ENCODE results near the gene TRMT1.

DNA sequence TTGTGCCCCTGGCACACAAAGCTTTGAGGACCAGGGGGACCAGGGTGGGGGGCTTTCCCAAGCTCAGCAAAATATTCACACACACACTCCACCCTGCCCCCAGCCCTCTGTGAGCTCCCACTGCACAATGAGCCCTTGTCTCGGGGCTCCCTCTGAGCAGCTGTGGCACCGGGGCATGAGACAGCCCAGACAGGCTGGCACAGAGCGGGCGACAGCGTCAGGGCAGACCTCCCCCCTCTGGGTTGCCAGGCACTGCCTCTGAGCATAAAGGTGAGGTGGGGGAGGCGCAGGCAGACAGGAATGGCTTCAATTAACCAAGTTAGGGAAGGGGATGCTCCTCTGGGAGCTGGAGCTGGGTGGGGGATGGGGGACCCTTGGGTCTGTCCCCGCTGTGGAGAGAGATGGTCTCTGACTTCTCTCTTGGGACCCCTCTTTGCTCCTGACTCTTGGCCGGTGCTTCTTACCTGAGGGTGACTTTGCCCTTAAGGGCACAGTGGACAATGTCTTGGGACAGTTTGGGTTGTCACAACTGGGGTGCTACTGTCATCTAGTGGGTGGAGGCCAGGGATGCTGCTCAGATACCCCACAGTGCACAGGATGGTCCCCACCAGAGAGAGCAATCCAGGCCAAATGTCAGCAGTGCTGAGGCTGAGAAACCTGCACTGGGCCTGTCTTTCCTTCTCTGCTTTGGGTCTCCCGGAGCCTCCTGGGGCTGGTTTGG lies 44.2 kb downstream of the TRMT1 start:
- TF ChIP-seq, protein P1, sequence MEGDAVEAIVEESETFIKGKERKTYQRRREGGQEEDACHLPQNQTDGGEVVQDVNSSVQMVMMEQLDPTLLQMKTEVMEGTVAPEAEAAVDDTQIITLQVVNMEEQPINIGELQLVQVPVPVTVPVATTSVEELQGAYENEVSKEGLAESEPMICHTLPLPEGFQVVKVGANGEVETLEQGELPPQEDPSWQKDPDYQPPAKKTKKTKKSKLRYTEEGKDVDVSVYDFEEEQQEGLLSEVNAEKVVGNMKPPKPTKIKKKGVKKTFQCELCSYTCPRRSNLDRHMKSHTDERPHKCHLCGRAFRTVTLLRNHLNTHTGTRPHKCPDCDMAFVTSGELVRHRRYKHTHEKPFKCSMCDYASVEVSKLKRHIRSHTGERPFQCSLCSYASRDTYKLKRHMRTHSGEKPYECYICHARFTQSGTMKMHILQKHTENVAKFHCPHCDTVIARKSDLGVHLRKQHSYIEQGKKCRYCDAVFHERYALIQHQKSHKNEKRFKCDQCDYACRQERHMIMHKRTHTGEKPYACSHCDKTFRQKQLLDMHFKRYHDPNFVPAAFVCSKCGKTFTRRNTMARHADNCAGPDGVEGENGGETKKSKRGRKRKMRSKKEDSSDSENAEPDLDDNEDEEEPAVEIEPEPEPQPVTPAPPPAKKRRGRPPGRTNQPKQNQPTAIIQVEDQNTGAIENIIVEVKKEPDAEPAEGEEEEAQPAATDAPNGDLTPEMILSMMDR (IDR thresholded peaks at IDR 0.05) = no peak
- TF ChIP-seq, protein P2, sequence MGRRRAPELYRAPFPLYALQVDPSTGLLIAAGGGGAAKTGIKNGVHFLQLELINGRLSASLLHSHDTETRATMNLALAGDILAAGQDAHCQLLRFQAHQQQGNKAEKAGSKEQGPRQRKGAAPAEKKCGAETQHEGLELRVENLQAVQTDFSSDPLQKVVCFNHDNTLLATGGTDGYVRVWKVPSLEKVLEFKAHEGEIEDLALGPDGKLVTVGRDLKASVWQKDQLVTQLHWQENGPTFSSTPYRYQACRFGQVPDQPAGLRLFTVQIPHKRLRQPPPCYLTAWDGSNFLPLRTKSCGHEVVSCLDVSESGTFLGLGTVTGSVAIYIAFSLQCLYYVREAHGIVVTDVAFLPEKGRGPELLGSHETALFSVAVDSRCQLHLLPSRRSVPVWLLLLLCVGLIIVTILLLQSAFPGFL (CRISPR knock-in tag; IDR thresholded peaks at IDR 0.05; ENCODE audit: borderline replicate concordance) = no peak
- TF ChIP-seq NFE2L1 (CRISPR knock-in tag; IDR thresholded peaks at IDR 0.05) = no peak
- TF ChIP-seq, protein P3, sequence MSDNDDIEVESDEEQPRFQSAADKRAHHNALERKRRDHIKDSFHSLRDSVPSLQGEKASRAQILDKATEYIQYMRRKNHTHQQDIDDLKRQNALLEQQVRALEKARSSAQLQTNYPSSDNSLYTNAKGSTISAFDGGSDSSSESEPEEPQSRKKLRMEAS (CRISPR knock-in tag; IDR thresholded peaks at IDR 0.05) = no peak
- TF ChIP-seq, protein P4, sequence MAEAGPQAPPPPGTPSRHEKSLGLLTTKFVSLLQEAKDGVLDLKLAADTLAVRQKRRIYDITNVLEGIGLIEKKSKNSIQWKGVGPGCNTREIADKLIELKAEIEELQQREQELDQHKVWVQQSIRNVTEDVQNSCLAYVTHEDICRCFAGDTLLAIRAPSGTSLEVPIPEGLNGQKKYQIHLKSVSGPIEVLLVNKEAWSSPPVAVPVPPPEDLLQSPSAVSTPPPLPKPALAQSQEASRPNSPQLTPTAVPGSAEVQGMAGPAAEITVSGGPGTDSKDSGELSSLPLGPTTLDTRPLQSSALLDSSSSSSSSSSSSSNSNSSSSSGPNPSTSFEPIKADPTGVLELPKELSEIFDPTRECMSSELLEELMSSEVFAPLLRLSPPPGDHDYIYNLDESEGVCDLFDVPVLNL (CRISPR knock-in tag; IDR thresholded peaks at IDR 0.05; ENCODE audit: borderline replicate concordance, low read depth) = no peak
- TF ChIP-seq CREM (CRISPR knock-in tag; IDR thresholded peaks at IDR 0.05) = no peak
- TF ChIP-seq, protein P5, sequence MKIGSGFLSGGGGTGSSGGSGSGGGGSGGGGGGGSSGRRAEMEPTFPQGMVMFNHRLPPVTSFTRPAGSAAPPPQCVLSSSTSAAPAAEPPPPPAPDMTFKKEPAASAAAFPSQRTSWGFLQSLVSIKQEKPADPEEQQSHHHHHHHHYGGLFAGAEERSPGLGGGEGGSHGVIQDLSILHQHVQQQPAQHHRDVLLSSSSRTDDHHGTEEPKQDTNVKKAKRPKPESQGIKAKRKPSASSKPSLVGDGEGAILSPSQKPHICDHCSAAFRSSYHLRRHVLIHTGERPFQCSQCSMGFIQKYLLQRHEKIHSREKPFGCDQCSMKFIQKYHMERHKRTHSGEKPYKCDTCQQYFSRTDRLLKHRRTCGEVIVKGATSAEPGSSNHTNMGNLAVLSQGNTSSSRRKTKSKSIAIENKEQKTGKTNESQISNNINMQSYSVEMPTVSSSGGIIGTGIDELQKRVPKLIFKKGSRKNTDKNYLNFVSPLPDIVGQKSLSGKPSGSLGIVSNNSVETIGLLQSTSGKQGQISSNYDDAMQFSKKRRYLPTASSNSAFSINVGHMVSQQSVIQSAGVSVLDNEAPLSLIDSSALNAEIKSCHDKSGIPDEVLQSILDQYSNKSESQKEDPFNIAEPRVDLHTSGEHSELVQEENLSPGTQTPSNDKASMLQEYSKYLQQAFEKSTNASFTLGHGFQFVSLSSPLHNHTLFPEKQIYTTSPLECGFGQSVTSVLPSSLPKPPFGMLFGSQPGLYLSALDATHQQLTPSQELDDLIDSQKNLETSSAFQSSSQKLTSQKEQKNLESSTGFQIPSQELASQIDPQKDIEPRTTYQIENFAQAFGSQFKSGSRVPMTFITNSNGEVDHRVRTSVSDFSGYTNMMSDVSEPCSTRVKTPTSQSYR (CRISPR knock-in tag; IDR thresholded peaks at IDR 0.05) = no peak
- no peak for TF ChIP-seq SP1 (CRISPR knock-in tag; conservative IDR thresholded peaks at IDR 0.05)
- TF ChIP-seq JUN (CRISPR knock-in tag; IDR thresholded peaks at IDR 0.05) = no peak
- TF ChIP-seq, protein P6, sequence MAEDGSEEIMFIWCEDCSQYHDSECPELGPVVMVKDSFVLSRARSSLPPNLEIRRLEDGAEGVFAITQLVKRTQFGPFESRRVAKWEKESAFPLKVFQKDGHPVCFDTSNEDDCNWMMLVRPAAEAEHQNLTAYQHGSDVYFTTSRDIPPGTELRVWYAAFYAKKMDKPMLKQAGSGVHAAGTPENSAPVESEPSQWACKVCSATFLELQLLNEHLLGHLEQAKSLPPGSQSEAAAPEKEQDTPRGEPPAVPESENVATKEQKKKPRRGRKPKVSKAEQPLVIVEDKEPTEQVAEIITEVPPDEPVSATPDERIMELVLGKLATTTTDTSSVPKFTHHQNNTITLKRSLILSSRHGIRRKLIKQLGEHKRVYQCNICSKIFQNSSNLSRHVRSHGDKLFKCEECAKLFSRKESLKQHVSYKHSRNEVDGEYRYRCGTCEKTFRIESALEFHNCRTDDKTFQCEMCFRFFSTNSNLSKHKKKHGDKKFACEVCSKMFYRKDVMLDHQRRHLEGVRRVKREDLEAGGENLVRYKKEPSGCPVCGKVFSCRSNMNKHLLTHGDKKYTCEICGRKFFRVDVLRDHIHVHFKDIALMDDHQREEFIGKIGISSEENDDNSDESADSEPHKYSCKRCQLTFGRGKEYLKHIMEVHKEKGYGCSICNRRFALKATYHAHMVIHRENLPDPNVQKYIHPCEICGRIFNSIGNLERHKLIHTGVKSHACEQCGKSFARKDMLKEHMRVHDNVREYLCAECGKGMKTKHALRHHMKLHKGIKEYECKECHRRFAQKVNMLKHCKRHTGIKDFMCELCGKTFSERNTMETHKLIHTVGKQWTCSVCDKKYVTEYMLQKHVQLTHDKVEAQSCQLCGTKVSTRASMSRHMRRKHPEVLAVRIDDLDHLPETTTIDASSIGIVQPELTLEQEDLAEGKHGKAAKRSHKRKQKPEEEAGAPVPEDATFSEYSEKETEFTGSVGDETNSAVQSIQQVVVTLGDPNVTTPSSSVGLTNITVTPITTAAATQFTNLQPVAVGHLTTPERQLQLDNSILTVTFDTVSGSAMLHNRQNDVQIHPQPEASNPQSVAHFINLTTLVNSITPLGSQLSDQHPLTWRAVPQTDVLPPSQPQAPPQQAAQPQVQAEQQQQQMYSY (CRISPR knock-in tag; IDR thresholded peaks at IDR 0.05) = no peak
- no peak for TF ChIP-seq CREB1 (CRISPR knock-in tag; IDR thresholded peaks at IDR 0.05)
- TF ChIP-seq, protein P7, sequence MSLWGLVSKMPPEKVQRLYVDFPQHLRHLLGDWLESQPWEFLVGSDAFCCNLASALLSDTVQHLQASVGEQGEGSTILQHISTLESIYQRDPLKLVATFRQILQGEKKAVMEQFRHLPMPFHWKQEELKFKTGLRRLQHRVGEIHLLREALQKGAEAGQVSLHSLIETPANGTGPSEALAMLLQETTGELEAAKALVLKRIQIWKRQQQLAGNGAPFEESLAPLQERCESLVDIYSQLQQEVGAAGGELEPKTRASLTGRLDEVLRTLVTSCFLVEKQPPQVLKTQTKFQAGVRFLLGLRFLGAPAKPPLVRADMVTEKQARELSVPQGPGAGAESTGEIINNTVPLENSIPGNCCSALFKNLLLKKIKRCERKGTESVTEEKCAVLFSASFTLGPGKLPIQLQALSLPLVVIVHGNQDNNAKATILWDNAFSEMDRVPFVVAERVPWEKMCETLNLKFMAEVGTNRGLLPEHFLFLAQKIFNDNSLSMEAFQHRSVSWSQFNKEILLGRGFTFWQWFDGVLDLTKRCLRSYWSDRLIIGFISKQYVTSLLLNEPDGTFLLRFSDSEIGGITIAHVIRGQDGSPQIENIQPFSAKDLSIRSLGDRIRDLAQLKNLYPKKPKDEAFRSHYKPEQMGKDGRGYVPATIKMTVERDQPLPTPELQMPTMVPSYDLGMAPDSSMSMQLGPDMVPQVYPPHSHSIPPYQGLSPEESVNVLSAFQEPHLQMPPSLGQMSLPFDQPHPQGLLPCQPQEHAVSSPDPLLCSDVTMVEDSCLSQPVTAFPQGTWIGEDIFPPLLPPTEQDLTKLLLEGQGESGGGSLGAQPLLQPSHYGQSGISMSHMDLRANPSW (CRISPR knock-in tag; conservative IDR thresholded peaks at IDR 0.05; ENCODE audit: low read depth) = no peak

Measured in WTC11 (cell line).